GM13977 (cell line): ENCODE data around the gene TBC1D12.

Experiments
- DNase-seq: peaks from one replicate; pipeline ENCODE4 v3.0.0; 2012; ENCODE audit warnings: low spot score
- in situ Hi-C: fragments of 300-500 bp; cut with MboI; formaldehyde crosslinking; loops from one replicate; pipeline ENCODE4 v1.12.0; 2022; ENCODE audit warnings: low sequenced_read_pairs, low pct_unique_long_range_greater_than_20kb, mixed read lengths, inconsistent platforms; ENCODE audit not compliant: unreplicated experiment
- TF ChIP-seq, protein P1 (sequence below): IDR thresholded peaks from 2 replicates; pipeline ENCODE4 v1.5.1; 2012; ENCODE audit warnings: mild to moderate bottlenecking, control low read depth; ENCODE audit not compliant: insufficient read depth; ENCODE audit errors: extremely low read depth, missing control alignments

The TBC1D12 gene

DNA sequence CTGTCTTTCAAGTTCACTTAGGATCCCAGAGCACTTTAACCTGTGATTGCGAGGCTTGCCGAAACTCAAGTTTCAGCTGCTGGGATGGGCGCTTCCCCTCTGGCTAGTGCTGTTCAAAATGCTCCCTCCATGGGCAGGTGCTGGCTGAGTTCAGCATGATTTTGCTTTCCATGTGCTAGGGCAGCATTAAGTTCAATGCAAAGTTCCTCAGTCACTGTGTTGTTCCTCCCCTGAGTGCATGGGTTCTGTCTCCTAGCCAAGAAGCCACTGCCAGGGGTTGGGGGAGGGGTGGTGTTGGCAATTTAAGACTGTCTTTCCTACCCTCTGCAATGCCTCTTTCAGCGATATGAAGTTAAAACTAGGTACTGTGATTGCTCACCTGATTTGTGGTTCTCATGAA is 86.8 kb downstream of the TBC1D12 start:
- TF ChIP-seq, protein P1, sequence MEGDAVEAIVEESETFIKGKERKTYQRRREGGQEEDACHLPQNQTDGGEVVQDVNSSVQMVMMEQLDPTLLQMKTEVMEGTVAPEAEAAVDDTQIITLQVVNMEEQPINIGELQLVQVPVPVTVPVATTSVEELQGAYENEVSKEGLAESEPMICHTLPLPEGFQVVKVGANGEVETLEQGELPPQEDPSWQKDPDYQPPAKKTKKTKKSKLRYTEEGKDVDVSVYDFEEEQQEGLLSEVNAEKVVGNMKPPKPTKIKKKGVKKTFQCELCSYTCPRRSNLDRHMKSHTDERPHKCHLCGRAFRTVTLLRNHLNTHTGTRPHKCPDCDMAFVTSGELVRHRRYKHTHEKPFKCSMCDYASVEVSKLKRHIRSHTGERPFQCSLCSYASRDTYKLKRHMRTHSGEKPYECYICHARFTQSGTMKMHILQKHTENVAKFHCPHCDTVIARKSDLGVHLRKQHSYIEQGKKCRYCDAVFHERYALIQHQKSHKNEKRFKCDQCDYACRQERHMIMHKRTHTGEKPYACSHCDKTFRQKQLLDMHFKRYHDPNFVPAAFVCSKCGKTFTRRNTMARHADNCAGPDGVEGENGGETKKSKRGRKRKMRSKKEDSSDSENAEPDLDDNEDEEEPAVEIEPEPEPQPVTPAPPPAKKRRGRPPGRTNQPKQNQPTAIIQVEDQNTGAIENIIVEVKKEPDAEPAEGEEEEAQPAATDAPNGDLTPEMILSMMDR, result no peak
- DNase-seq, result no peak
- in situ Hi-C loops, result no loop called here

DNA sequence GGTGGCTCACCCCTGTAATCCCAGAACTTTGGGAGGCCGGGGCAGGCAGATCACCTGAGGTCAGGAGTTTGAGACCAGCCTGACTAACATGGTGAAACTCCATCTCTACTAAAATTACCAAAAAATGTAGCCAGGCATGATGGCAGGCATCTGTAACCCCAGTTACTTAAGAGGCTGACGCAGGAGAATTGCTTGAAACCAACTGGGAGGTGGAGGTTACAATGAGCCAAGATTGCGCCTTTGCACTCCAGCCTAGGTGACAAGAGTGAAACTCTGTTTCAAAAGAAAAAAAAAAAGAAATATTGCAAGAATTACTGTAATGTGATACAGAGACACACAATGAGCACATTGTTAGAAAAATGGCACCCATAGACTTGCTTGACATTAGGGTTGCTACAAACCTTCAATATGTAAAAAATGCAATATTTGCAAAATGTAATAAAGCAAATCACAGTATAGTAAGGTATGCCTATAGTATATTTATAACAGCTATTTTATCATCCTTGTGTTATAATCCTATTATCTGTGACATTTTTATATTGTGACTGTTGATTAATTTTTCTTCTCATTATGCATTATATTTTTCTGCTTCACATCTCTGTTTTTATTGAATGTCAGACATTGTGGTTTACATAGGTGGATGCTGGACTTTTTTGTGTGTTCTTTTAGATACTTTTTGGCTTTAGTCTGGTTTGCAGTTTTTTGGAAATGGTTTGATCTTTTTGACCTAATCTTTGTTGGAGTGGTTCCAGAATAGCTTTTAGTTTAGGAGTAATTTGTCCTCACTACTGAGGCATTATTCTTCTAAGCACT is 87.8 kb downstream of the TBC1D12 start:
- no peak for DNase-seq
- in situ Hi-C loops, result no loop called here
- TF ChIP-seq, protein P1, result no peak

DNA sequence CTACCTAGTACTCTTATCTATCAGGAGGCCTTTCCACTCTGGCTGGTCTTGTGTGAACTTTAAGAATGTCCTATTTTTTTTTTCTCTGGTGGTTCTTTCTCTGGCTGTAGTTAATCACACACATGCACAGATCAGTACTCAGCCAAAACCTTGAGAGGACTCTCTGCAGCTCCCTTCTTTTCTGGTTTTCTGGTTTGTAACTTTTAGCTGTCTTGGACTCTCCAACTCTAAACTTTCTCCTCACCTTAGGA is 88.4 kb downstream of the TBC1D12 start:
- DNase-seq, result no peak
- in situ Hi-C loops, result no loop called here
- TF ChIP-seq, protein P1, result no peak

DNA sequence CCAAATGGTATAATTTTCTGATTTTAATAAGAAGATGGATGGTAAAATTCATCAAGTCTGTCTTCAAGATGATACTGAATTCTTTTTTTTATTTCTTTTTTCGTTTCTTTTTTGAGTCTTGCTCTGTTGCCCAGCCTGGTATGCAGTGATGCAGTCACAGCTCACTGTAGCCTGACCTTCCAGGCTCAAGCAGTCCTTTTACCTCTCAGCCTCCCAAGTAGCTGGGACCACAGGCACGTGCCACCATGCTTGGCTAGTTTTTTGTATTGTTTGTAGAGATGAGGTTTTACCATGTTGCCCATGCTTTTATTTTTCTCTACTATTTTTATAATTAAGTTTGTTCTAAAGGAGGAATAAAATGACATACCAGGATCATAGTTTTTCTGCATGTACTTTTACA is 91.1 kb downstream of the TBC1D12 start:
- TF ChIP-seq, protein P1, result no peak
- no peak for DNase-seq
- in situ Hi-C loops, result no loop called here

DNA sequence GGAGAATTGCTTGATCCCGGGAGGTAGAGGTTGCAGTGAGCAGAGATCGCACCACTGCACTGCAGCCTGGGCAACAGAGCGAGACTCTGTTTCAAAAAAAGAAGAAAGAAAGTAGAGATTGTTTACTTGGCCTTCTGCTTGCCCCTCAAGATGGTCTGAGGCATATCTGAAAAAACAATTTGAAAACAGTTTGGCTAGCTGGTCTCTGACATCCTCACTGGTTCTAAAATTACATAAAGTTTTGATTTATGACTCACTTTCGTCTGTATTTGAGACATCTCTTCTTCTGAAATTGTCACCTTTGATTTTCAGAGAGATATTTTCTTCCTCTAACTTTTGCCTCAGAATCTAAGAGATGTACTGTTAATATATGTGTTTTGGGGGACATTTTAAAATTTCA is 93.7 kb downstream of the TBC1D12 start:
- DNase-seq, result peak; percentile 40
- TF ChIP-seq, protein P1, result no peak
- in situ Hi-C loops, result no loop called here

DNA sequence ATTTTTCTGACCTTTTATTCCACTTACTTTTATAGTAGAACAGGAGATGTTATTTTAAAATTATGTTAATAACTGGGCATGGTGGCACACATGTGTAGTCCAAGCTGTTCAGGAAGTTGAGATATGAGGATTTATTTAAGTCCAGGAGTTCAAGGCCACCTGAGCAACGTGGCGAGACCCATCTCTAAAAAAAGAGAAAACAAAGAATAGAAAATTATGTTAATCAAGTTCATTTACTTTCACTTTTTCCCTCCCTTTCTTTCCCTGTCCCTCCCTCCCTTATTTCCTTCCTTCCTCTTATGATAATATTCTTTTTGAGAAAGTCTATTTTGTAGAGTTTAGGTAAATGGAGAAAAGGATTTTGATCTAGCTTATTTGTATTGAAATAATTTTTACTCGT is 94.3 kb downstream of the TBC1D12 start:
- in situ Hi-C loops, result no loop called here
- TF ChIP-seq, protein P1, result no peak

DNA sequence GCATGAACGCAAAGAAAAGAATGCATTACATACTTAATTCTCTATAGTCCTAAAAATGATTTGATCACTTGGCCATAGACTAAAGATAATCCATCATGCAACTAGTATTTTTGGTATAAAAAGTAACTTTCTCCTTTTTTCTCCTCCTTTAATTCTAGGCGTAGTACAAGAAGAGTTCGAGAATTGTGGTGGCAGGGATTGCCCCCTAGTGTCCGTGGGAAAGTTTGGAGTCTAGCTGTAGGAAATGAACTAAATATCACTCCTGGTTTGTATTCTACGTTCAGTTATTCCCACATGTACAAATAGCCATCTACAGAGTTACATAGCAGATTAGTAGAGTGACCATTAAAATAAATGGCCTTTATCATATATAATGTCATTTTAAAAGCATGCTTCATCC is 97.7 kb downstream of the TBC1D12 start:
- TF ChIP-seq, protein P1, result peak; percentile 32
- no peak for DNase-seq
- in situ Hi-C loops, result no loop called here

More for the DNA sequence above, 94.3 kb downstream of the TBC1D12 start:
- no peak for DNase-seq
